ENCODE results near the gene ACSS3. TPM values are rescaled to one million over a fixed set of nuclear protein-coding genes. Genes with fewer than 3 reads are reported as not detected.

The ACSS3 gene
- polyA plus RNA-seq, 1 donor (not counting 4 experiments of a cell fraction or from before 2014, with no cell fraction given), result 0.30 TPM

- Histone ChIP-seq H3K79me2 (ENCODE audit: control insufficient read depth, insufficient read depth, low read length) (no peaks in the 10 kb centered on the region), H4K20me1 (ENCODE audit: control insufficient read depth, extremely low read depth, insufficient read depth, low read length) (no peaks in the 10 kb centered on the region), H3K27me3 (ENCODE audit: control insufficient read depth, extremely low read depth, insufficient read depth, low read length) (no peaks in the 10 kb centered on the region), H2AFZ (ENCODE audit: control insufficient read depth, low read length) (no peak overlapping the region), H3K27ac (ENCODE audit: control insufficient read depth, insufficient read depth, low read length) (no peak overlapping the region), H3K36me3 (ENCODE audit: control insufficient read depth in 2 of 2, extremely low read depth in 1 of 2, insufficient read depth in 2 of 2, low read length in 2 of 2) (no peaks in the 10 kb centered on the region), H3K4me1 (ENCODE audit: control insufficient read depth, extremely low read depth, insufficient read depth, low read length) (peaks cover 16% of the 10 kb centered on the region), H3K9me1 (ENCODE audit: control insufficient read depth, extremely low read depth, insufficient read depth, low read length) (no peaks in the 10 kb centered on the region), H3K4me2 (ENCODE audit: control insufficient read depth, extremely low read depth, insufficient read depth, low read depth, low read length) (no peak overlapping the region), H3K4me3 (ENCODE audit: control insufficient read depth in 2 of 3, extremely low read depth in 1 of 3, insufficient read depth in 2 of 3, low read depth in 1 of 3, low read length in 3 of 3) (no peak overlapping the region), H3K9ac (ENCODE audit: control insufficient read depth, extremely low read depth, insufficient read depth, low read length) (no peak overlapping the region), H3K9me3 (ENCODE audit: control insufficient read depth, low read depth, low read length) (no peaks in the 10 kb centered on the region)
- TF ChIP-seq, protein P1, sequence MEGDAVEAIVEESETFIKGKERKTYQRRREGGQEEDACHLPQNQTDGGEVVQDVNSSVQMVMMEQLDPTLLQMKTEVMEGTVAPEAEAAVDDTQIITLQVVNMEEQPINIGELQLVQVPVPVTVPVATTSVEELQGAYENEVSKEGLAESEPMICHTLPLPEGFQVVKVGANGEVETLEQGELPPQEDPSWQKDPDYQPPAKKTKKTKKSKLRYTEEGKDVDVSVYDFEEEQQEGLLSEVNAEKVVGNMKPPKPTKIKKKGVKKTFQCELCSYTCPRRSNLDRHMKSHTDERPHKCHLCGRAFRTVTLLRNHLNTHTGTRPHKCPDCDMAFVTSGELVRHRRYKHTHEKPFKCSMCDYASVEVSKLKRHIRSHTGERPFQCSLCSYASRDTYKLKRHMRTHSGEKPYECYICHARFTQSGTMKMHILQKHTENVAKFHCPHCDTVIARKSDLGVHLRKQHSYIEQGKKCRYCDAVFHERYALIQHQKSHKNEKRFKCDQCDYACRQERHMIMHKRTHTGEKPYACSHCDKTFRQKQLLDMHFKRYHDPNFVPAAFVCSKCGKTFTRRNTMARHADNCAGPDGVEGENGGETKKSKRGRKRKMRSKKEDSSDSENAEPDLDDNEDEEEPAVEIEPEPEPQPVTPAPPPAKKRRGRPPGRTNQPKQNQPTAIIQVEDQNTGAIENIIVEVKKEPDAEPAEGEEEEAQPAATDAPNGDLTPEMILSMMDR (optimal IDR thresholded peaks at IDR 0.05 in 1 of 3, IDR thresholded peaks at IDR 0.05 in 1 of 3, conservative IDR thresholded peaks at IDR 0.05 in 1 of 3; ENCODE audit: extremely low read depth in 1 of 3, insufficient read depth in 2 of 3, low read length in 3 of 3), result no peak
- no peak for DNase-seq (ENCODE audit: low read depth, low spot score)
- dilution Hi-C loops (cut with MboI; ENCODE audit: extremely low pct_ligation_motif_present, low sequenced_read_pairs), result no loop called here
- no peak for FAIRE-seq
These were observed 59.9 kb downstream of the ACSS3 start for GRCh38 chr12:81137801-81138200.

GRCh38 chr12:81141217-81141616 is 63.3 kb downstream of the ACSS3 start:
- dilution Hi-C loops (cut with MboI; ENCODE audit: extremely low pct_ligation_motif_present, low sequenced_read_pairs), result no loop called here
- Histone ChIP-seq H3K9me1 (ENCODE audit: control insufficient read depth, extremely low read depth, insufficient read depth, low read length) (no peaks in the 10 kb centered on the region), H2AFZ (ENCODE audit: control insufficient read depth, low read length) (no peak overlapping the region), H4K20me1 (ENCODE audit: control insufficient read depth, extremely low read depth, insufficient read depth, low read length) (no peaks in the 10 kb centered on the region), H3K4me3 (ENCODE audit: control insufficient read depth in 2 of 3, extremely low read depth in 1 of 3, insufficient read depth in 2 of 3, low read depth in 1 of 3, low read length in 3 of 3) (no peak overlapping the region), H3K36me3 (ENCODE audit: control insufficient read depth in 2 of 2, extremely low read depth in 1 of 2, insufficient read depth in 2 of 2, low read length in 2 of 2) (no peaks in the 10 kb centered on the region), H3K9ac (ENCODE audit: control insufficient read depth, extremely low read depth, insufficient read depth, low read length) (no peak overlapping the region), H3K9me3 (ENCODE audit: control insufficient read depth, low read depth, low read length) (no peaks in the 10 kb centered on the region), H3K27ac (ENCODE audit: control insufficient read depth, insufficient read depth, low read length) (no peak overlapping the region), H3K4me1 (ENCODE audit: control insufficient read depth, extremely low read depth, insufficient read depth, low read length) (peaks cover 16% of the 10 kb centered on the region), H3K79me2 (ENCODE audit: control insufficient read depth, insufficient read depth, low read length) (no peaks in the 10 kb centered on the region), H3K27me3 (ENCODE audit: control insufficient read depth, extremely low read depth, insufficient read depth, low read length) (no peaks in the 10 kb centered on the region), H3K4me2 (ENCODE audit: control insufficient read depth, extremely low read depth, insufficient read depth, low read depth, low read length) (peak overlapping the region; percentile 48)
- TF ChIP-seq EZH2 (IDR thresholded peaks at IDR 0.05; ENCODE audit: low read length), result no peak
- TF ChIP-seq, protein P1 (optimal IDR thresholded peaks at IDR 0.05 in 1 of 3, IDR thresholded peaks at IDR 0.05 in 1 of 3, conservative IDR thresholded peaks at IDR 0.05 in 1 of 3; ENCODE audit: extremely low read depth in 1 of 3, insufficient read depth in 2 of 3, low read length in 3 of 3), result no peak
- FAIRE-seq (no peak), DNase-seq (ENCODE audit: low read depth, low spot score) (peak; percentile 25)

Data from keratinocyte (primary cell).